HepG2 (cell line): ENCODE measurements around the gene CELSR3. TPM values are rescaled to one million over a fixed set of nuclear protein-coding genes. Genes with fewer than 3 reads are reported as not detected.
A peak's percentile ranks its signal among the peaks of the same experiment; 100 is the strongest.

Experiments
- ATAC-seq: fragments of 200-7000 bp; cut with Tn5 transposase; 3 replicates; pipeline ENCODE4 v1.9.1; 2020; ENCODE audit warnings: mild to moderate bottlenecking, moderate library complexity
- BruUV-seq: library from RNA; stranded (reverse); fragments of 400-500 nt; replicated peaks from 2 replicates; lab custom pipeline; 2021; lab: Mats Ljungman, UMichigan
- CTCF ChIA-PET: fragments of 300-600 bp; formaldehyde crosslinking; extraction: SDS; loops from one replicate; lab custom pipeline; 2021; ENCODE audit warnings: low total read pairs, inconsistent platforms, low intra/inter-chr PET ratio; lab: Yijun Ruan, JAX
- POLR2A ChIA-PET: fragments of 350-600 bp; sonication (Branson Sonifier 250); formaldehyde crosslinking; loops from one replicate; lab custom pipeline; 2020; ENCODE audit warnings: antibody characterized with exemption, inconsistent platforms; lab: Yijun Ruan, JAX
- DNase-seq: peaks from one replicate; pipeline ENCODE4 v3.0.0-alpha.2; 2015; ENCODE audit warnings: low spot score
- FAIRE-seq: peaks from 3 replicates; lab custom pipeline; 2011; peaks lifted over from hg19 to GRCh38; lab: Jason Lieb, UNC
- H2AFZ ChIP-seq: one replicate; pipeline ENCODE4 v1.6.1; 2011; ENCODE audit warnings: low read length, inconsistent platforms
- H3K27ac ChIP-seq: fragments of 300-600 bp; 3 replicates; pipeline ENCODE4 v1.8.0; 2011; ENCODE audit warnings: mixed run types, mild to moderate bottlenecking, mixed read lengths, low read length, inconsistent platforms; ENCODE audit not compliant: insufficient read depth; ENCODE audit errors: extremely low read length
- H3K27me3 ChIP-seq, 2 experiments: fragments of 200-600 bp in 1 of 2; 2 replicates in 1 of 2; 3 replicates in 1 of 2; pipeline versions ENCODE4 v1.6.0 to v1.8.0; 2011; ENCODE audit warnings: low read length in 2 of 2, mild to moderate bottlenecking in 2 of 2, moderate library complexity in 2 of 2, inconsistent platforms in 1 of 2; ENCODE audit not compliant: insufficient read depth in 2 of 2, control insufficient read depth in 1 of 2
- H3K36me3 ChIP-seq, 2 experiments: fragments of 200-600 bp in 1 of 2; replicated peaks in 1 of 2; 2 replicates in 1 of 2; 3 replicates in 1 of 2; pipeline versions ENCODE4 v1.5.1 to v1.8.0; 2011; ENCODE audit warnings: low read length in 2 of 2, inconsistent platforms in 1 of 2; ENCODE audit not compliant: insufficient read depth in 2 of 2, control insufficient read depth in 1 of 2
- H3K4me1 ChIP-seq: 2 replicates; pipeline ENCODE4 v1.5.1; 2012; ENCODE audit warnings: low read length, inconsistent platforms; ENCODE audit not compliant: insufficient read depth
- H3K4me2 ChIP-seq: 2 replicates; pipeline ENCODE4 v1.6.0; 2011; ENCODE audit warnings: low read depth, low read length, inconsistent platforms
- H3K4me3 ChIP-seq, 3 experiments: fragments of 200-600 bp in 1 of 3; sonication (generic), shearing (Covaris generic) in 1 of 3; replicated peaks in 1 of 3; 2 replicates each; pipeline ENCODE4 v1.5.1; 2011 to 2016; ENCODE audit warnings: low read length in 3 of 3, inconsistent platforms in 2 of 3, low read depth in 2 of 3, mild to moderate bottlenecking in 2 of 3, control low read depth in 1 of 3, mixed read lengths in 1 of 3; ENCODE audit not compliant: insufficient read depth in 1 of 3
- H3K79me2 ChIP-seq: one replicate; pipeline ENCODE4 v1.6.1; 2011; ENCODE audit warnings: low read length, inconsistent platforms; ENCODE audit not compliant: insufficient read depth
- H3K9ac ChIP-seq: 2 replicates; pipeline ENCODE4 v1.6.0; 2011; ENCODE audit warnings: mild to moderate bottlenecking, low read depth, low read length, inconsistent platforms; ENCODE audit not compliant: insufficient read depth
- H3K9me3 ChIP-seq: 2 replicates; pipeline ENCODE4 v1.5.1; 2012; ENCODE audit warnings: mild to moderate bottlenecking, low read length
- H4K20me1 ChIP-seq: 2 replicates; pipeline ENCODE4 v1.6.0; 2011; ENCODE audit warnings: inconsistent platforms, mild to moderate bottlenecking, low read length, moderate library complexity; ENCODE audit not compliant: insufficient read depth
- CC2D1A ChIP-seq: sonication (generic); formaldehyde crosslinking; IDR thresholded peaks from 2 replicates; pipeline ENCODE4 v1.8.1; 2023; ENCODE audit warnings: mild to moderate bottlenecking, missing genetic modification reagents
- FIP1L1 ChIP-seq: fragments of 200-400 bp; formaldehyde crosslinking; IDR thresholded peaks from 2 replicates; pipeline ENCODE4 v1.6.1; 2018; ENCODE audit warnings: low read depth, mild to moderate bottlenecking, low read length, moderate library complexity, borderline replicate concordance; ENCODE audit not compliant: insufficient read depth
- KLF9 ChIP-seq: IDR thresholded peaks from 2 replicates; pipeline ENCODE4 v1.6.1; 2016; ENCODE audit warnings: low read depth
- MEIS2 ChIP-seq: sonication (generic); formaldehyde crosslinking; IDR thresholded peaks from 2 replicates; pipeline ENCODE4 v1.9.0; 2021; ENCODE audit warnings: mild to moderate bottlenecking, missing genetic modification reagents
- NFE2L2 ChIP-seq: fragments of 150-350 bp; IDR thresholded peaks from 2 replicates; pipeline ENCODE4 v1.6.1; 2014; ENCODE audit warnings: low read length
- RFX3 ChIP-seq: IDR thresholded peaks from 2 replicates; pipeline ENCODE4 v1.6.1; 2016; ENCODE audit warnings: missing biosample characterization, missing genetic modification reagents
- SKI ChIP-seq: fragments of 450-650 bp; IDR thresholded peaks from one replicate; pipeline ENCODE4 v1.6.1; 2018; ENCODE audit warnings: mild to moderate bottlenecking; ENCODE audit not compliant: partially characterized antibody
- SNAPC2 ChIP-seq: sonication (generic); formaldehyde crosslinking; IDR thresholded peaks from 2 replicates; pipeline ENCODE4 v1.8.1; 2022; ENCODE audit warnings: mild to moderate bottlenecking, missing genetic modification reagents
- YEATS2 ChIP-seq: sonication (generic); formaldehyde crosslinking; IDR thresholded peaks from 2 replicates; pipeline ENCODE4 v1.4.0; 2020; ENCODE audit warnings: missing genetic modification reagents, borderline replicate concordance
- ZFP36 ChIP-seq: fragments of 150-350 bp; IDR thresholded peaks from 2 replicates; pipeline ENCODE4 v1.6.1; 2018; ENCODE audit warnings: borderline replicate concordance, low read length, low read depth; ENCODE audit not compliant: partially characterized antibody
- ZNF329 ChIP-seq: sonication (generic); formaldehyde crosslinking; IDR thresholded peaks from 2 replicates; pipeline ENCODE4 v1.9.0; 2021; ENCODE audit warnings: low read depth, mild to moderate bottlenecking, missing genetic modification reagents
- ZNF350 ChIP-seq: sonication (generic); formaldehyde crosslinking; IDR thresholded peaks from 2 replicates; pipeline ENCODE4 v1.4.0; 2020; ENCODE audit warnings: mild to moderate bottlenecking, low read depth, missing genetic modification reagents, borderline replicate concordance
- ZNF362 ChIP-seq: sonication (generic); formaldehyde crosslinking; IDR thresholded peaks from 2 replicates; pipeline ENCODE4 v1.4.0; 2020; ENCODE audit warnings: missing genetic modification reagents, mild to moderate bottlenecking, borderline replicate concordance
- ZNF510 ChIP-seq: sonication (generic); formaldehyde crosslinking; IDR thresholded peaks from 2 replicates; pipeline ENCODE4 v1.4.0; 2020; ENCODE audit warnings: low read depth, mild to moderate bottlenecking, missing genetic modification reagents
- ZNF556 ChIP-seq: sonication (generic); formaldehyde crosslinking; IDR thresholded peaks from 2 replicates; pipeline ENCODE4 v1.4.0; 2020; ENCODE audit warnings: mild to moderate bottlenecking, missing genetic modification reagents, borderline replicate concordance
- ZNF614 ChIP-seq: IDR thresholded peaks from 2 replicates; pipeline ENCODE4 v1.6.1; 2018; ENCODE audit warnings: missing biosample characterization, missing genetic modification reagents, inconsistent platforms, borderline replicate concordance
- ZNF746 ChIP-seq: sonication (generic); formaldehyde crosslinking; IDR thresholded peaks from 2 replicates; pipeline ENCODE4 v1.8.0; 2022; ENCODE audit warnings: mild to moderate bottlenecking, missing genetic modification reagents
- ZZZ3 ChIP-seq: sonication (generic); formaldehyde crosslinking; IDR thresholded peaks from 2 replicates; pipeline ENCODE4 v1.4.0; 2020; ENCODE audit warnings: missing genetic modification reagents, mild to moderate bottlenecking, borderline replicate concordance
- WGBS: methylation state at CpG from one replicate; pipeline ENCODE4 v1.1.6; 2017; ENCODE audit warnings: low lambda C conversion rate; 5-methylcytosine and 5-hydroxymethylcytosine counted together
- in situ Hi-C: cut with HindIII; loops from 2 replicates; pipeline ENCODE4 v1.10.0; 2017; ENCODE audit warnings: low pct_unique_long_range_greater_than_20kb; ENCODE audit not compliant: extremely low pct_ligation_motif_present
- intact Hi-C: fragments of 100-400 bp; cut with micrococcal nuclease; formaldehyde crosslinking; loops from one replicate; pipeline ENCODE4 v1.10.0; 2022; ENCODE audit not compliant: unreplicated experiment
- polyA plus RNA-seq, 8 experiments: library from polyadenylated mRNA; depleted of rRNA in 3 of 8; stranded (reverse) in 7 of 8; unstranded in 1 of 8; fragments of >200 nt; fragmentation: Illumina TruSeq in 4 of 8; extraction: Trizol in 4 of 8; gene quantifications; 2 replicates each; pipeline versions ENCODE4 v1.2.1 to v1.2.3, GENCODE V29; 2011 to 2016; ENCODE audit warnings: low read depth in 4 of 8, missing spikeins in 1 of 8, mixed read lengths in 1 of 8; ENCODE audit not compliant: insufficient read depth in 1 of 8
- total RNA-seq, 5 experiments: library from RNA; depleted of rRNA; stranded (reverse); fragments of >200 nt; fragmentation: Illumina TruSeq; extraction: Trizol; gene quantifications; 2 replicates each; pipeline ENCODE4 v1.2.3, GENCODE V29; 2016; ENCODE audit warnings: low read depth in 1 of 5
- TF ChIP-seq, protein P1 (sequence below): sonication (generic); formaldehyde crosslinking; IDR thresholded peaks from 2 replicates; pipeline ENCODE4 v1.5.0; 2020; ENCODE audit warnings: missing genetic modification reagents

The CELSR3 gene
- total and polyA plus RNA-seq, 2 of the 13 experiments (the other 11 are each of a cell fraction or from before 2014, with no cell fraction given), result 5.4 to 6.7 TPM

DNA sequence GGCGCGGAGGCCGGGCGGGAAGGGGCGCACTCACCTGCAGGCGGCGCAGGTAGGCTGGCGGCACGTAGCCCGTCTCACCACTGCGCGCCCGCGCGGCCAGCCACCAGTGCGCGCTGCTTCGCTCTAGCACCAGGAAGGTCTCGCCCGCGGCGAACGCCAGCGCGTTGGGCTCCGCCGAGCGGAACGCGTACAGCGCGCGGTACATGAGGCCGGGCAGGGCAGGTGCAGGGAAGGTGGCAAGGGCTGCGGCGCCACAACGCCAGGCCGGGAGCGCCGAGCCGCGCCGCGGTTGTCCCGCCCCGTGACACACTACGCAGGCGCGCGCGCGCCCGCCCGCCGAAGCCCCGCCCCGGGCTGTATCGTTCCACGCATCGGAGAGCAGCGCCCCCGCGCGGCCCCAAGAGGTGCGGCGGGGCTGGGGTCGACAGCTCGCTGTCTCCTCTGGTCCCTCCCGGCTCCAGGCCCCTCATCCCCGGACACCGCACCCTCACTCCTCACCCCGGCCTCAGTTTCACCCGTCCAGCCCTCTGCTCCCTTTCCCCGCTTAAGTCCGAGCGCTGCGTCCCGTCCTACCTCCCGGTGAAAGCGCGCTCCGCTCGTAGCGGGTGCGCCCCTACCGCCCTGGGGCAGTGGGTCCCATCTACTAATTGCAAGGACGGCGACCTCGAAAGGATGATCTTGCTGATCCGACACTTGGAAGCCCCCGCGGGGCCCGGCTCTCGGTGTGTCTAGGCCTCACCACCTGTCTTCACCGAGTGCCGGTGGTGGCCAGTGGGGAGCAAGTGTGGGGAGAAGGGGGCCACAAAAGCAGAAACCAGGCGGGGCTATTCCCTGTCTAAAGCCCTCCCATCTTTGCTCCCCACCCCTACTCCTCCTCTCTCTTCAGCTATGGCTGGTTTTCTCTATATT, 23.2 kb upstream of the CELSR3 start, which contains the start of gene NCKIPSD:
NCKIPSD (minus strand) TSS at position 313 of the 909 bp plus-strand sequence; CDS start at position 205, 108 bp downstream.
- in situ Hi-C loops, result no loop called here
- no peak for FAIRE-seq
- no peaks in the 10 kb centered on the region for H3K9me3 ChIP-seq
- H2AFZ ChIP-seq, result no peak within 1 kb of the TSS
- ChIA-PET POLR2A (interaction anchor here (0.7 to 1.7 kb wide), 5 partner anchors 12 to 54 kb away, joined by 3 to 8 read pairs (median 3); partner anchors contain the start of genes CELSR3 and IP6K2), CTCF (interaction anchor here (1.0 to 1.1 kb wide), 3 partner anchors 22 to 137 kb away, joined by 3 to 5 read pairs (median 4); no protein-coding TSS in a partner anchor)
- H3K9ac ChIP-seq, result peak within 1 kb of the TSS; percentile 94
- H3K27ac ChIP-seq, result peak within 1 kb of the TSS; percentile 83
- intact Hi-C loops, result loop anchor here (1.0 kb wide), 1 partner anchor 54 kb away; no protein-coding TSS in a partner anchor
- ATAC-seq, result peak; percentile 85
- BruUV-seq, result no TSS peak
- DNase-seq, result peak; percentile 71
- peak within 1 kb of the TSS; percentile 82 to 97 (median 88) for H3K4me3 ChIP-seq
- H3K27me3 ChIP-seq, result no peaks in the 10 kb centered on the region; a peak in 2 of 5 replicates
- 1% methylated on average over 32 of the region's 97 CpGs for WGBS
- peaks cover 29 to 58% of the 10 kb centered on the region in 2 experiments for H3K36me3 ChIP-seq
- H3K79me2 ChIP-seq, result peaks cover 25% of the 10 kb centered on the region
- H3K4me2 ChIP-seq, result peak within 1 kb of the TSS; percentile 92
- H4K20me1 ChIP-seq, result 0 out of 2 replicates have a peak, but pooled peaks cover 4% of the 10 kb centered on the region
- H3K4me1 ChIP-seq, result peaks cover 26% of the 10 kb centered on the region
- TF ChIP-seq ZNF746 (CRISPR knock-in tag) (no peak), ZZZ3 (CRISPR knock-in tag) (peak; percentile 73), ZNF556 (CRISPR knock-in tag) (peak; percentile 99), SKI (no peak), CC2D1A (no peak), ZNF614 (CRISPR knock-in tag) (peak; percentile 30; the same call in 1 of the 2 replicates), NFE2L2 (no peak), SNAPC2 (CRISPR knock-in tag) (no peak), RFX3 (no peak), YEATS2 (peak; percentile 56), FIP1L1 (no peak), ZNF329 (CRISPR knock-in tag) (peak; percentile 90), ZNF510 (CRISPR knock-in tag) (peak; percentile 61; the same call in 1 of the 2 replicates), MEIS2 (peak; percentile 51; the same call in 1 of the 2 replicates), KLF9 (no peak), ZFP36 (no peak), ZNF362 (no peak), ZNF350 (CRISPR knock-in tag) (no peak)
- TF ChIP-seq, protein P1, sequence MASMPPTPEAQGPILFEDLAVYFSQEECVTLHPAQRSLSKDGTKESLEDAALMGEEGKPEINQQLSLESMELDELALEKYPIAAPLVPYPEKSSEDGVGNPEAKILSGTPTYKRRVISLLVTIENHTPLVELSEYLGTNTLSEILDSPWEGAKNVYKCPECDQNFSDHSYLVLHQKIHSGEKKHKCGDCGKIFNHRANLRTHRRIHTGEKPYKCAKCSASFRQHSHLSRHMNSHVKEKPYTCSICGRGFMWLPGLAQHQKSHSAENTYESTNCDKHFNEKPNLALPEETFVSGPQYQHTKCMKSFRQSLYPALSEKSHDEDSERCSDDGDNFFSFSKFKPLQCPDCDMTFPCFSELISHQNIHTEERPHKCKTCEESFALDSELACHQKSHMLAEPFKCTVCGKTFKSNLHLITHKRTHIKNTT, result 0 out of 2 replicates have a peak, but pooled peaks have one; percentile 27
